ENCODE measurements around the gene RPS16. TPM values are rescaled to one million over a fixed set of nuclear protein-coding genes. Genes with fewer than 3 reads are reported as not detected.
A peak's percentile ranks its signal among the peaks of the same experiment; 100 is the strongest.

RPS16 gene
- total and polyA plus RNA-seq, 2 of the 13 experiments (the other 11 are each of a cell fraction or from before 2014, with no cell fraction given): 488 to 2,583 TPM

DNA sequence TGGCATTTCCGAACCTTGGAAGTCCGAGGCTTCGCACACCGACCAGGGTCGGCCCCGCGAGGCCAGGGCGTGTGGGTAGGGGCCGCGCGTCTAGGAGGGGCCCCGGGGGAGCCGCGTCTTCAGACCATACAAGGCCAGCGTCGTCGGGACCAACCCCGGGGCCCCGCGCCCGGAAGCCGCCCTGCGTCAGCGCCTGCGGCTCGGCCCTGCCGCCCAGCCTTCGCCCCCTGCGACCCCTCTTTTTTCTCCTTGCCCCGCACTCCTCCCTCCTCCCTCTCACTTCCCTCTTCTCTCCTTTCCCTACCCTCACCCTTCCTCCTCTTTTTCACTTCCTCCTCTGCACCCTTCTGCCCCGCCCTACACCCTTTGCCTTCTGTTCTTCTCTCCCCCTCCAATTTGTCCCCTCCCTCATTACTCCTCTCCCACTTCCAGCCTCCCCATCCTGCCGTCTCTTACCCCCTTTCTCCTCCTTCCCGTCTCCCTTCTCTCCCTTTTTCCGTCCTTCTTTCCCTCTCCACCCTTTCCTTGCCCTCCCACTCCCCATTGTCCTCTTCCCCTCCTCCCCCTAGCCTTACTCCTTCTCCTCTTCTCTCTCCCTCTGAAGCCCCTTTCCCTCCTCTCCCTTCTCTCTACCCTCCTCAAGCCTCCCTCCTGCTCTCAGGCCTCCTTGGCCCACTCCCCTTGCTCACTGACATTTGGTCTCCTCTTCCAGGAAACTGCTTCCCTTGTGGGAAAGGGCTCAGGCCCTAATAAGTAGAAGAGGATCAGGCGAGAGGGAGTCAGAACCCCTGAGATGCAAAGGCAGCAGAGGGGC is 25.5 kb downstream of the RPS16 start (continued):
- no peak for TF ChIP-seq RXRB (CRISPR knock-in tag; IDR thresholded peaks at IDR 0.05; ENCODE audit: borderline replicate concordance)
- TF ChIP-seq, protein P1, sequence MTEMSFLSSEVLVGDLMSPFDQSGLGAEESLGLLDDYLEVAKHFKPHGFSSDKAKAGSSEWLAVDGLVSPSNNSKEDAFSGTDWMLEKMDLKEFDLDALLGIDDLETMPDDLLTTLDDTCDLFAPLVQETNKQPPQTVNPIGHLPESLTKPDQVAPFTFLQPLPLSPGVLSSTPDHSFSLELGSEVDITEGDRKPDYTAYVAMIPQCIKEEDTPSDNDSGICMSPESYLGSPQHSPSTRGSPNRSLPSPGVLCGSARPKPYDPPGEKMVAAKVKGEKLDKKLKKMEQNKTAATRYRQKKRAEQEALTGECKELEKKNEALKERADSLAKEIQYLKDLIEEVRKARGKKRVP (CRISPR knock-in tag; IDR thresholded peaks at IDR 0.05): 0 out of 4 replicates have a peak, but pooled peaks of 1 of the 2 experiments have one; percentile 28
- no peak for TF ChIP-seq FOXC1 (CRISPR knock-in tag; IDR thresholded peaks at IDR 0.05; ENCODE audit: borderline replicate concordance)
- no peak for TF ChIP-seq IKZF1 (IDR thresholded peaks at IDR 0.05)
- peak; percentile 62; the same call in 1 of the 2 replicates for TF ChIP-seq SRF (IDR thresholded peaks at IDR 0.05; ENCODE audit: low read depth, low read length)
- TF ChIP-seq SP140L (CRISPR knock-in tag; IDR thresholded peaks at IDR 0.05; ENCODE audit: borderline replicate concordance): no peak
- TF ChIP-seq TCF7L2 (IDR thresholded peaks at IDR 0.05; ENCODE audit: low read depth, low read length): no peak
- peak; percentile 78 for TF ChIP-seq ZNF343 (CRISPR knock-in tag; IDR thresholded peaks at IDR 0.05)
- TF ChIP-seq, protein P2, sequence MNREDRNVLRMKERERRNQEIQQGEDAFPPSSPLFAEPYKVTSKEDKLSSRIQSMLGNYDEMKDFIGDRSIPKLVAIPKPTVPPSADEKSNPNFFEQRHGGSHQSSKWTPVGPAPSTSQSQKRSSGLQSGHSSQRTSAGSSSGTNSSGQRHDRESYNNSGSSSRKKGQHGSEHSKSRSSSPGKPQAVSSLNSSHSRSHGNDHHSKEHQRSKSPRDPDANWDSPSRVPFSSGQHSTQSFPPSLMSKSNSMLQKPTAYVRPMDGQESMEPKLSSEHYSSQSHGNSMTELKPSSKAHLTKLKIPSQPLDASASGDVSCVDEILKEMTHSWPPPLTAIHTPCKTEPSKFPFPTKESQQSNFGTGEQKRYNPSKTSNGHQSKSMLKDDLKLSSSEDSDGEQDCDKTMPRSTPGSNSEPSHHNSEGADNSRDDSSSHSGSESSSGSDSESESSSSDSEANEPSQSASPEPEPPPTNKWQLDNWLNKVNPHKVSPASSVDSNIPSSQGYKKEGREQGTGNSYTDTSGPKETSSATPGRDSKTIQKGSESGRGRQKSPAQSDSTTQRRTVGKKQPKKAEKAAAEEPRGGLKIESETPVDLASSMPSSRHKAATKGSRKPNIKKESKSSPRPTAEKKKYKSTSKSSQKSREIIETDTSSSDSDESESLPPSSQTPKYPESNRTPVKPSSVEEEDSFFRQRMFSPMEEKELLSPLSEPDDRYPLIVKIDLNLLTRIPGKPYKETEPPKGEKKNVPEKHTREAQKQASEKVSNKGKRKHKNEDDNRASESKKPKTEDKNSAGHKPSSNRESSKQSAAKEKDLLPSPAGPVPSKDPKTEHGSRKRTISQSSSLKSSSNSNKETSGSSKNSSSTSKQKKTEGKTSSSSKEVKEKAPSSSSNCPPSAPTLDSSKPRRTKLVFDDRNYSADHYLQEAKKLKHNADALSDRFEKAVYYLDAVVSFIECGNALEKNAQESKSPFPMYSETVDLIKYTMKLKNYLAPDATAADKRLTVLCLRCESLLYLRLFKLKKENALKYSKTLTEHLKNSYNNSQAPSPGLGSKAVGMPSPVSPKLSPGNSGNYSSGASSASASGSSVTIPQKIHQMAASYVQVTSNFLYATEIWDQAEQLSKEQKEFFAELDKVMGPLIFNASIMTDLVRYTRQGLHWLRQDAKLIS (CRISPR knock-in tag; IDR thresholded peaks at IDR 0.05): no peak
- no peak for TF ChIP-seq NFIB (CRISPR knock-in tag; IDR thresholded peaks at IDR 0.05; ENCODE audit: borderline replicate concordance)
- TF ChIP-seq, protein P3, sequence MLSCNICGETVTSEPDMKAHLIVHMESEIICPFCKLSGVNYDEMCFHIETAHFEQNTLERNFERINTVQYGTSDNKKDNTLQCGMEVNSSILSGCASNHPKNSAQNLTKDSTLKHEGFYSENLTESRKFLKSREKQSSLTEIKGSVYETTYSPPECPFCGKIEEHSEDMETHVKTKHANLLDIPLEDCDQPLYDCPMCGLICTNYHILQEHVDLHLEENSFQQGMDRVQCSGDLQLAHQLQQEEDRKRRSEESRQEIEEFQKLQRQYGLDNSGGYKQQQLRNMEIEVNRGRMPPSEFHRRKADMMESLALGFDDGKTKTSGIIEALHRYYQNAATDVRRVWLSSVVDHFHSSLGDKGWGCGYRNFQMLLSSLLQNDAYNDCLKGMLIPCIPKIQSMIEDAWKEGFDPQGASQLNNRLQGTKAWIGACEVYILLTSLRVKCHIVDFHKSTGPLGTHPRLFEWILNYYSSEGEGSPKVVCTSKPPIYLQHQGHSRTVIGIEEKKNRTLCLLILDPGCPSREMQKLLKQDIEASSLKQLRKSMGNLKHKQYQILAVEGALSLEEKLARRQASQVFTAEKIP (CRISPR knock-in tag; IDR thresholded peaks at IDR 0.05; ENCODE audit: borderline replicate concordance): no peak
- TF ChIP-seq KAT7 (CRISPR knock-in tag; IDR thresholded peaks at IDR 0.05; ENCODE audit: borderline replicate concordance): peak; percentile 91; the same call in 1 of the 2 replicates
- TF ChIP-seq, protein P4, sequence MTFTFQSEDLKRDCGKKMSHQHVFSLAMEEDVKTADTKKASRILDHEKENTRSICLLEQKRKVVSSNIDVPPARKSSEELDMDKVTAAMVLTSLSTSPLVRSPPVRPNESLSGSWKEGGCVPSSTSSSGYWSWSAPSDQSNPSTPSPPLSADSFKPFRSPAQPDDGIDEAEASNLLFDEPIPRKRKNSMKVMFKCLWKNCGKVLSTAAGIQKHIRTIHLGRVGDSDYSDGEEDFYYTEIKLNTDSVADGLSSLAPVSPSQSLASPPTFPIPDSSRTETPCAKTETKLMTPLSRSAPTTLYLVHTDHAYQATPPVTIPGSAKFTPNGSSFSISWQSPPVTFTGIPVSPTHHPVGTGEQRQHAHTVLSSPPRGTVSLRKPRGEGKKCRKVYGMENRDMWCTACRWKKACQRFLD (CRISPR knock-in tag; IDR thresholded peaks at IDR 0.05; ENCODE audit: borderline replicate concordance): no peak
- TF ChIP-seq NR2C2 (CRISPR knock-in tag; IDR thresholded peaks at IDR 0.05; ENCODE audit: borderline replicate concordance): 0 out of 2 replicates have a peak, but pooled peaks have one; percentile 19
- no peak for TF ChIP-seq RBM22 (optimal IDR thresholded peaks at IDR 0.05; ENCODE audit: low read length)
- no peak; the same call in 1 of the 2 replicates for TF ChIP-seq ZNF124 (CRISPR knock-in tag; IDR thresholded peaks at IDR 0.05)
- no peak for TF ChIP-seq ZNF34 (CRISPR knock-in tag; IDR thresholded peaks at IDR 0.05; ENCODE audit: borderline replicate concordance)
- TF ChIP-seq ZNF143 (CRISPR knock-in tag; IDR thresholded peaks at IDR 0.05): no peak
- TF ChIP-seq, protein P5, sequence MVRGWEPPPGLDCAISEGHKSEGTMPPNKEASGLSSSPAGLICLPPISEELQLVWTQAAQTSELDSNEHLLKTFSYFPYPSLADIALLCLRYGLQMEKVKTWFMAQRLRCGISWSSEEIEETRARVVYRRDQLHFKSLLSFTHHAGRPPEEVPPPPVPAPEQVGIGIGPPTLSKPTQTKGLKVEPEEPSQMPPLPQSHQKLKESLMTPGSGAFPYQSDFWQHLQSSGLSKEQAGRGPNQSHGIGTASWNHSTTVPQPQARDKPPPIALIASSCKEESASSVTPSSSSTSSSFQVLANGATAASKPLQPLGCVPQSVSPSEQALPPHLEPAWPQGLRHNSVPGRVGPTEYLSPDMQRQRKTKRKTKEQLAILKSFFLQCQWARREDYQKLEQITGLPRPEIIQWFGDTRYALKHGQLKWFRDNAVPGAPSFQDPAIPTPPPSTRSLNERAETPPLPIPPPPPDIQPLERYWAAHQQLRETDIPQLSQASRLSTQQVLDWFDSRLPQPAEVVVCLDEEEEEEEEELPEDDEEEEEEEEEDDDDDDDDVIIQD (CRISPR knock-in tag; IDR thresholded peaks at IDR 0.05; ENCODE audit: low read depth): no peak
- no peak for TF ChIP-seq ZNF891 (CRISPR knock-in tag; IDR thresholded peaks at IDR 0.05)

Measured in HepG2 (cell line).